GM10248 (cell line): ENCODE measurements around the gene KLHDC7A.

Experiments
- CTCF ChIA-PET: fragments of 300-600 bp; sonication (Branson Sonifier 250); formaldehyde crosslinking; extraction: SDS; loops from one replicate; lab custom pipeline; 2021; ENCODE audit warnings: antibody characterized with exemption; lab: Yijun Ruan, JAX
- POLR2A ChIA-PET: fragments of 350-650 bp; sonication (Branson Sonifier 250); formaldehyde crosslinking; extraction: SDS; loops from one replicate; lab custom pipeline; 2020; ENCODE audit warnings: antibody characterized with exemption; lab: Yijun Ruan, JAX
- DNase-seq: peaks from one replicate; pipeline ENCODE4 v3.0.0; 2012; ENCODE audit errors: extremely low spot score
- CTCF ChIP-seq: IDR thresholded peaks from 2 replicates; pipeline ENCODE4 v1.5.1; 2012; ENCODE audit warnings: mild to moderate bottlenecking, low read depth; ENCODE audit errors: extremely low read depth, missing control alignments, control extremely low read depth

Gene KLHDC7A

GRCh38 chr1:18470671-18471355, 9.9 kb upstream of the KLHDC7A start:
- ChIA-PET CTCF (no interaction called here), POLR2A (no interaction called here)
- TF ChIP-seq CTCF, result no peak
- DNase-seq, result no peak

- no peak for DNase-seq
- ChIA-PET POLR2A (no interaction called here), CTCF (no interaction called here)
- TF ChIP-seq CTCF, result no peak
These were observed 7.4 kb upstream of the KLHDC7A start for GRCh38 chr1:18473195-18473815.

GRCh38 chr1:18474559-18475175, 6.1 kb upstream of the KLHDC7A start:
- DNase-seq, result no peak
- no peak for TF ChIP-seq CTCF
- ChIA-PET POLR2A (no interaction called here), CTCF (no interaction called here)

- no peak for TF ChIP-seq CTCF
- ChIA-PET CTCF (no interaction called here), POLR2A (no interaction called here)
- DNase-seq, result no peak
These were observed 5.4 kb upstream of the KLHDC7A start for GRCh38 chr1:18475234-18475905.

GRCh38 chr1:18479454-18479853, 1.3 kb upstream of the KLHDC7A start:
- CTCF ChIA-PET, result interaction anchor here (1.0 kb wide), 1 partner anchor 11 kb away, joined by 3 read pairs; no protein-coding TSS in a partner anchor
- POLR2A ChIA-PET, result no interaction called here
- no peak for TF ChIP-seq CTCF
- DNase-seq, result no peak

GRCh38 chr1:18481190-18481920, 625 bp downstream of the KLHDC7A start:
- CTCF ChIA-PET, result no interaction called here
- POLR2A ChIA-PET, result no interaction called here
- no peak for TF ChIP-seq CTCF
- no peak for DNase-seq
